Left renal cortex interstitium (tissue), 4 donors: ENCODE measurements around the gene CADM2. TPM values are rescaled to one million over a fixed set of nuclear protein-coding genes. Genes with fewer than 3 reads are reported as not detected.
"Not testable (repeated sequence)": the region's sequence is repeated elsewhere in the genome, so short reads cannot be mapped to it uniquely, and the experiment has no call there.

Experiments
- DNase-seq, 4 donors: peaks; one replicate each; pipeline ENCODE4 v3.0.0-alpha.2; 2013; ENCODE audit warnings: low read depth in 4 of 4, low spot score in 2 of 4, missing footprints in 1 of 4
- polyA plus RNA-seq, 4 donors: library from polyadenylated mRNA; unstranded; fragments of 120-200 nt; gene quantifications; one replicate each; pipeline ENCODE4 v1.2.1, GENCODE V29; 2013; ENCODE audit not compliant: insufficient read length in 4 of 4

The CADM2 gene
- polyA plus RNA-seq, 4 donors: 0.72 to 0.84 (median 0.81) TPM

- no peak for DNase-seq
Observed at GRCh38 chr3:85433319-85433718, 474.5 kb downstream of the CADM2 start.

- DNase-seq: no peak
Observed at GRCh38 chr3:85455561-85456200, 496.9 kb downstream of the CADM2 start.

- no peak for DNase-seq
Observed at GRCh38 chr3:85474241-85474640, 515.5 kb downstream of the CADM2 start.

- DNase-seq: no peak
Observed at GRCh38 chr3:85475346-85475745, 516.6 kb downstream of the CADM2 start.

GRCh38 chr3:85476891-85477495 is 518.2 kb downstream of the CADM2 start:
- no peak for DNase-seq

- DNase-seq: no peak
Observed at GRCh38 chr3:85481411-85482212, 522.8 kb downstream of the CADM2 start.

GRCh38 chr3:85482213-85482490 is 523.4 kb downstream of the CADM2 start:
- no peak for DNase-seq

- no peak for DNase-seq
Observed at GRCh38 chr3:85483986-85484385, 525.2 kb downstream of the CADM2 start.

- DNase-seq: no peak
Observed at GRCh38 chr3:85487375-85487774, 528.6 kb downstream of the CADM2 start.

GRCh38 chr3:85495602-85496001 is 536.8 kb downstream of the CADM2 start:
- DNase-seq: no peak

- DNase-seq: no peak
Observed at GRCh38 chr3:85498177-85498576, 539.4 kb downstream of the CADM2 start.

- no peak for DNase-seq
Observed at GRCh38 chr3:85502148-85502875, 543.5 kb downstream of the CADM2 start.

GRCh38 chr3:85504129-85504784 is 545.5 kb downstream of the CADM2 start:
- not testable (repeated sequence) for DNase-seq

GRCh38 chr3:85504785-85505511 is 546.2 kb downstream of the CADM2 start:
- DNase-seq: not testable (repeated sequence)

GRCh38 chr3:85507052-85507451 is 548.3 kb downstream of the CADM2 start:
- DNase-seq: not testable (repeated sequence)

- DNase-seq: no peak
Observed at GRCh38 chr3:85508659-85509058, 549.9 kb downstream of the CADM2 start.

- DNase-seq: no peak
Observed at GRCh38 chr3:85516146-85516545, 557.4 kb downstream of the CADM2 start.

GRCh38 chr3:85524104-85524503 is 565.3 kb downstream of the CADM2 start:
- no peak for DNase-seq

- no peak for DNase-seq
Observed at GRCh38 chr3:85525264-85525663, 566.5 kb downstream of the CADM2 start.

- no peak for DNase-seq
Observed at GRCh38 chr3:85533586-85533985, 574.8 kb downstream of the CADM2 start.
